GM18517 (cell line): ENCODE data around the gene WNK2.
"Not testable (repeated sequence)": the region's sequence is repeated elsewhere in the genome, so short reads cannot be mapped to it uniquely, and the experiment has no call there.

Source experiments
- ATAC-seq: cut with Tn5 transposase; IDR thresholded peaks from one replicate; pipeline ENCODE4 v1.9.1; 2021; ENCODE audit warnings: mild to moderate bottlenecking, moderate library complexity; ENCODE audit not compliant: unreplicated experiment

The WNK2 gene

DNA sequence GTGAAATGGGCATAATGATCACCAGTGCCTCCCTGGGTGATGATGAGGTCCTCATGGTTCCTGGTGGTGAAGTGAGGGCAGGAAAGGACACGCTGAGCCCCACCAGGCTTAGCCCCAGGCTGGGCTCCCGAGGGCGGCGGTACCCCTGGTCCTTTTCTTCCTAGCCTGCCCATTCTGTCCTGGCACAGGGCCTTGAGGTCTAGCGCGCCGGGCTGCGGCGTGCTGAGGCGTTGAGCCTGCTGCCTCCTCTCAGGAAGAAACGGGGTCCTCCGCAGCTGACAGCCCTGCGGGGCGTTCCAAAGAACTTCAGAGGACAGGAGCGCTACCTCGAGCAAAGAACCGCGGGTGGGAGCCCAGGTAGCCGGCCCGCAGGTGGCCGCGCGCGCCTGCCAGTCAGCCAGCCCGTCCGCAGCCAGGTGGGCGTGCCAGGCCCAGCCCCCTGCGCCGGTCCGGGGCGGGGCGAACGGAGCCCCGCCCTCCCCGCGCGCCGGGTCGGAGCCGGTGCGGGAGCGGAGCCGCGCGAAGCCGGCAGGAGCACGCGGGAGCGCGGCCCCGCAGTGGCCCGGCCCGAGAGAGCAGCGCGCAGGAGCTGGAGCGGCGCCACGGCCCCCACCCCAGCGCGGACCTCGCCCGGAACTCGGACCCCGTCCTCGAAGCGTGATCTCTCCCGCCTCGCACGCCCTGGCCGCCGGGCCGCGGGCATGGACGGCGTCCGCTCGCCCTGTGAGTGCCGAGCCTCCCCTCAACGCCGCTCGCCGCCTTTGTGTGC, at the start of gene WNK2:
Gene WNK2 (plus strand): TSS at position 477 of the 769 bp plus-strand sequence. CDS start 791 bp downstream, outside the sequence.
- ATAC-seq, result no peak

DNA sequence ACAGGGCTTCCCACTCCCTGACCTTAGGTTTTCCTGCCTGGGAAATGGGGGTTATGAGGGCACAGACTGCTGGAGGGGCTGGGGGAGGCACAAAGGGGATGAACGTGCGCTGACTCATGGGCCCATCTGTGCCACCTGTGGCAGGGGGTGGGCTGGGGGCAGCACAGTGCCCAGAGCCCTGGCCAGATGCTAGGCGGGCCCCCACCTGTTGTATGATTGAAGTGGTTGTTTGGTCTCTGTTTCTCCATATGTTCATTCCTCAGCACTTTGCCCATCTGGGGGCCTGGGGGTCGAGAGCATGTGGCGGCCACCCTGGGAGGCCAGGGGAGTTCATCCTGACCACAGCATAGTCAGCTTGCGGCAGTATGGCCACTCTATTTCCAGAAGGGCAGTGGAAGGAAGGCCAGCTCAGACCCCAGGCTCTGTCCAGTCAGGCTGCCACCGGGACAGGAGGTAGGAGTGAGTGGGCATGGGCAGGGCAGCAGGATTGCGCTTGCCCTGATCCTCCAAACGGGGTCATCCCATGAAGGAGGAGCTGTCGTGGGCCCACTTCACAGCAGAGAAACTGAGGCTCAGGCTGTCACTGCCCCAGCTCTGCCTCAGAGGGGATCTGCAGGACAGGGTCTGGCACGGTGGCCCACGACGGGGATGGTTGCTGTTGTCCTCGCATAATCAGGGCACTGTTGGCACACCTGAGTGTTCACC, 49.0 kb upstream of the WNK2 start:
- no peak for ATAC-seq

DNA sequence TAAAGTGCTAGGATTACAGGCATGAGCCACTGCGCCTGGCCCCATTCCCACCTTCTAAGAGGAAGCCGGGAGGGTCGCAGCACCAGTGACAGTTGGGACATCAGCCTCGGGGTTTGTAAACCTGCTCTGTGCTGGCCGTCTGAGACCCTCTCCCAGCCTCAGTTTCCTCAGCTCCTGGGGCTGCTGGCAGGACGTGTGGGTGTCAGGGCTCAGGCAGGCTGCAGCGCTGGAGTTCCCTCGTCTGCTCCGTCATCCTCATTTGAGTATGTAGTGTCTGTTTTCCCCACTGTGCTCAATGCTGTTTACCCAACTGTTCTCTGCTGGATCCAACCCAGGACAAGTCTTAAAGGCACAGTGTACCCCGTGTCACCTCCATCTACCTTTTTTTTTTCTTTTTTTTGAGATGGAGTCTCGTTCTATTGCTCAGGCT, 47.9 kb upstream of the WNK2 start:
- no peak for ATAC-seq

DNA sequence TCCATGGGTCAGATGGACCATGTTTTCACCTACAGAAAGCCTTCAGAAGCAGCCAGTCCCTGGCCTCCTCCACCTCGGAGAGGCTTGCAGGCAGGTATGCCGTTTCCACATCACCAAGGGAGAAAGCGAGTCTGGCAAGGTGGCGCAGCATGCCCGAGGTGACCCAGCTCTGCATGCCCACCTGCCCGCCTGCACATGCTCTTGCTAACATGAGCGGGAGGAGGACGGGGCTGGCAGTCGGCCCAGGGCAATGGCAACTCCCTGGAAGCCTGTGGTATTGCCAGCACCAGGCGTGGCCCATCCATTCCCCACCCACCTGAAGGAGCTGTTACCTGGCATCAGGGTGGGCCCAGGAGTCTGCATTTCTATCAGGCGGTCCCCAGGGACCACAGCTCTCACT, 46.6 kb upstream of the WNK2 start:
- ATAC-seq, result no peak

- no peak for ATAC-seq
These were observed 45.7 kb upstream of the WNK2 start for GRCh38 chr9:93138171-93138764.

GRCh38 chr9:93139365-93140182, 44.4 kb upstream of the WNK2 start:
- no peak for ATAC-seq

DNA sequence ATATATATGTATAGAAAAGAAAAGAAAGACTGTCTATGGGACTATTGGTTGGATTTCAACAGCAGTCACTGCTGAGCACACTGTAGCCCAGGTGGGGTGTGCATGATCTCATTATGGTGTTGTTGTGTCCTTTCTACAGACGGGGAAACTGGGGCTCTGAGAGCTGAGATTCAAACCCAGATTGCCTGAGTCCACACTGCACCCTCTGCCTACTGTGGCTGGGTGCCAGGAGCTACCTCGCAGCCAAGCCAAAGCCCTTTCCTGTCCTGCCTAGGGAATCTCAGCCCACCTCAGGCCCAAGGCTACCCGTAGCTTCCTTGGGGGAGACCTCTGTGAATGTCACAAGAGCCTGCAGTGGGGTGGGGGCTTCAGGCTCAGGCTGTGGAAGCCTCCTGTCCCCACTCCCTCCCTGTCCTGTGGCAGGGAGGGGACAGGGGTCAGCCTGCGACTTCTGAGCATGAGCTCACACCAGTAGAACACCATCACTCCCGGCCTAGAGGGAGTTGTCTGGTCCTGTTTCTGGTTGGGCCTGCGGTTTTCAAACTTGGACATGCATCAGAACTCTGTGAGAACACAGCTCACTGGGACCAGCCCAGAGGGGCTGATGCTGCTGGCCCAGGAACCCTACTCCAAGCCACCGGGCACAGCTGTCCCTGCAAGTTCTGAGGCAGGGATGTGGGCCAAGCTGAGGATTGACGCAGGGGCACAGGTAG, 42.0 kb upstream of the WNK2 start:
- ATAC-seq, result no peak

GRCh38 chr9:93143830-93144530, 40.0 kb upstream of the WNK2 start:
- ATAC-seq, result no peak

DNA sequence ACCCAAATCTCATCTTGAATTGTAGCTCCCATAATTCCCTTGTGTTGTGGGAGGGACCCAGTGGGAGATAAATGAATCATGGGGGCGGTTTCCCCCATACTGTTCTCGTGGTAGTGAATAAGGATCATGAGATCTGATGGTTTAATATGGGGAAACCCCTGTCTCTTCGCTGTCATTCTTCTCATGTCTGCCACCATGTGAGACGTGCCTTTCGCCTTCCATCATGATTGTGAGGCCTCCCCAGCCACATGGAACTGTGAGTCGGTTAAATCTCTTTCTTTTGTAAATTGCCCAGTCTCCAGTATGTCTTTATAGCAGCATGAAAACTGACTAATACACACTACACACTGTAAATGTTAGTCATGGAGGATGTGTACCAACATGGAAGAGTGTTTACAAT, 37.2 kb upstream of the WNK2 start:
- not testable (repeated sequence) for ATAC-seq

DNA sequence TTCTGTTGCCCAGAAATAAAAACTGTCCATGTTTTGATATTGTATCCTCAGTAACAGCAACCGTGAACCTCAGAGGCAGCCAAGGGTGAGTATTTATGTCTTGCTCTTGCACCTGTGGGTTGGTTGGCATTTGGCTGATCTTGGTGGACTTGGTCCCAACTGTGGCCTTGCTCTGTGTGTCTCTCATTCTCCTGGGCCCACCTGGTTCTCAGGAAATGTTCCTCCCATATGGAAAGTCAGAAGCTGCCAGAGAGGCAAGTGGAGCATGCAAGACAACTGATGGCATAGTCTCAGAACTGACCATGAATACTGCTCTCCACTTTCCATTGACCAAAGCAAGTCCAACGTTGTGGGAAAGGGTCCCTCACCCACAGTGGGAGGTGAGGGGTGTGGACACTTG, 36.3 kb upstream of the WNK2 start:
- ATAC-seq, result no peak

GRCh38 chr9:93148721-93149120, 35.2 kb upstream of the WNK2 start:
- ATAC-seq, result no peak

DNA sequence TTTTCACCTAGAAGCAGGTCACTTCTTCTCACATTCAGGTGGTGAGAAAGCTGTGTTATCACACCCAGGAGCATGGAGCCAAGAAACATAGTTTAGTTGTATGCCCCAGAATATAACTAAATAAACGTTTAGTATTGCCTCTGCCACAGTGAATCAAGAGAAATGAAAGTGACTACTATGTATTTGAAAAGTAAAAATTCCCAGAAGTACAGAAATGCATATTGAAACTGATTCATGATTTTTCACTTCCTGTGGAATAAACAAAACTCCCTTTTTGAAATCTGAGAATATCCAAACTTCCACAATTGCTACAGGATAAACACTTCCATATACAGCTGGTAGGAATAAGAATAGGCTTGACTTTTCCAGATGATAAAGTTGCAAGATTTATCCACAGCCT, 34.6 kb upstream of the WNK2 start:
- ATAC-seq, result no peak

DNA sequence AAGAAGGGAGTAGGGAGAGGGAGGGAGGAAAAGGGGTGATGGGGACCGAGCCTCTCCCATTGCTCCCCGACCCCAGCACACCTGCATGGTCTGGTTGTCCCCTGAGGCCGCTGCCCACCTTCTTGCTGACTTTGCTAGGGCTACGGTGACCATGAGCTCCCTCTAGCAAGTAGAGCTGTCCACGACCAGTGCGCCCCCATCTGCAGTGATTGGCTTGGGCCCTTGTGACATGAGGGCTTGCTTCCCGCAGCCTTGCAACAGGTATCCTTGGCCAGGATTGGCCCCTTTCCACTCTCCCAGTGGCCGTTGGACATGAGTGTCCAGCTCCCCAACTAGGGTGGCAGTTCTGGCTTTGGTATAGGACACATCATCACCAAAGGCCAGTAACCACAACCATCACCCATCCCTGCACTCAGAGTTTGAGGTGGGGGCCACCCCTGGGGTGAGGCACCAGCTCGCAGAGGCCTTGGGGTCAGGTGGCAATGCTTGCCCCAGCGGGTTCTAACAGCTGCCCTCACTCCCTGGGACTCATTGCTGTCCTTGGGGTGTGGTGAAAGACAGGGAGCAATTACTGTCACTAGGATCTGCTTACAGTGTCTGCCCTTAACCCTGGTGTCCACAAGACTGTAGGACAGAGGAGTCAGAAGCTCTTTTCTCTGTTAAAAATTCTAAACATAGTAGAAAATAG, 32.7 kb upstream of the WNK2 start:
- ATAC-seq, result no peak

DNA sequence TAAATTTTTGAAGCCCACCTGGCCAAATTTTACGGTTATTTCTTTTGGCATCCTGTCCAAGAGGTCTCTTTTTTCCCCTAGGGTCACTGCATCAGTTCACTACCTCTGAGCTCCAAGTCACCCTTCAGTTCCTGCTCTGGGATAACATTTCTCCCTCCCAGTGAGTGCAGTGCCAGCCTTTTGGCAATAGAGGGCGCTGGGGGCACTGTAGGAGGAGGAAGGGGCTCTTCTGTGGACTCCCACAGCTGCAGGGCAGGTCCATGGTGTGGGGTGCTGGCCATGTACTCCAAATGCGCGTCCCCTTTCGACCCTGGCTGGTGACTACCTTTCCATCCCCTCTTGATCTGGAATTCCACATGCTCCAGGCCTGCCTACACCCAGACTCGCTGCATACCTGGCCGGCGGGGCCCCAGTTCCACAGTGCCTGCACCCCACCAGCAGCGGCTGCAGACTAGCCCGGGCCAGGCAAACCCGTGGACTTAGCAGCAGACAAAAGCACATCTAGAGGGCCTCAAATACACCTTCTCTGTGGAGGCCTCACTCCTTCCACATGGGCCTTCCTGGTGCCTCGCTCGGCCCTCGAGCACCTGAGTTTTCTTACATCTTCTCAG, 29.5 kb upstream of the WNK2 start:
- ATAC-seq, result no peak

DNA sequence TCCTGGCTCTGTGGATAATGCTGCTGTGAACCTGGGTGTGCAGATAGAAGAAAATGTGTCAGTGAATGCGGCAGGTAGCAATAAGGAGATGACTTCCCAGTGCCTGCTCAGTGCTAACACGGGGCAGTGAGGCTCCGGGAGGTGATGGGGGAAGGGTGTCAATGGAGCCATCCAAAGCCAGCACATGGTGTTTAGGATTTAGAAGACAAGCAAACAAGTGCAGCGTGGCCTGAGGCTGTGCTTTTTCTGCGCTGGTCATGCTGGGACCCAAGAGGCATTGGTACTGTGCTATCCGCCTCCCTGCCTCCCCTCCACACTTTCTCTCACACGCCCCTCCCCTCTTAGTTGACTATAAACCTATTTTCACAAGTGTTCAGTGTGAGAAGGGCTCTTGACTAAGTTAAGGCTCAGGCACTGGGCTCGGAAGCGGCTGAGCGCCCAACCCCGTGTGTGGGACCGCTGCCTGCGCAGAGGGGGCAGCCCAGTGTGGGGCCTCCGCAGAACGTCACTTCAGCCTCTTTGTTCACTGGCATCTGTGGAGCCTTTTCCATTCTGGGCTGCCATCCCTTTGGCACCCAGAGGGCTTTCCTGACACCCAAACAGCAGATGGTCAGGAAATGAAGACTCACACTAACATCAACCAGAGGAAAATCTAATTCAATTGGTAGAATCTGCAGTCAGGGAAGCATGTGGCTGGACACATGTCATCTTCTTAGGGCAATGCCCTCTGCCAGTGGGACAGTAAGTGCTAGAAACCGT, 28.0 kb upstream of the WNK2 start:
- no peak for ATAC-seq

- no peak for ATAC-seq
These were observed 27.4 kb upstream of the WNK2 start for GRCh38 chr9:93156475-93157008.

DNA sequence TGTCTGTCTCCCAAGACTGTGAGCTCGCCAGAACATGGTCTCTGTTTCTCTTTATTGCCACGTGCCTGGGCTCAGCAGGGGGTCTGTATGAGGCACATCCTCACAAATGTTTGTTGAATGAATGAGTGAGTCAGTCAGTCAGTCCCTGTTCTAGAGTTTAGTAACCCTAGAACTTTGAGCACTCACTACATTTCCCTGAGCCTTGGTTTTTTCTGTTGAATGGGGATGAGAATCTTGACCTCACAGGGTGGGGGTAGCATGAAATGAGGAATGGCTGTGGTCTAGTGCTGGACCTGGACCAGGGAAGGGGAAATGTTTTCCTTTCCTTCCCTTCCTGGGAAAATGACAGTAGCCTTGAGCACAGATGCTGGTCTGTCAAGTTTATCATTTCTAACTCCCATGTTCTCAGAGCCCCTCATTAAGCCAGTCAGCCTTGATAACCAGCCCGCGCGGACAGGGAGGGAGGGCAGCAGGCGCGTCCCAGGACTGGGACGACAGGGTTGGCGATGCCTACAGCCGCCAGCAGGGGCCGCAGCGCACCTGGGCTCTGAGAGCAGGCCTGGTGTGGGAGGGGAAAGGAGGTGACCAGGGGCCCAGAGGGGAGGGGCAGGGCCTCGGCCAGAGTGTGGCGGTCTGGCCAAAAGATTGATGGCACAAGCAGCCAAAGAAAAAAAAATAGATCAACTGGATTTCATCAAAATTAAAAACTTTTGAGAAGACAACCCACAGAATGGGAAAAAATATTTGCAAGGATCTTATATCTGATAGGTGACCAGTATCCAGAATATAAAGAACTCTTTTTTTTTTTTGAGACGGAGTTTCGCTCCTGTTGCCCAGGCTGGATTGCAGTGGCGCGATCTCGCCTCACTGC, 24.1 kb upstream of the WNK2 start:
- no peak for ATAC-seq
